Uterus (tissue), 2 donors: ENCODE measurements around the gene ZHX3.

Experiments
- CTCF ChIP-seq, 4 experiments: fragments of 200-600 bp in 2 of 4; fragments of 450-650 bp in 2 of 4; sonication (generic) in 2 of 4; IDR thresholded peaks; one replicate each; pipeline ENCODE4 v1.5.1; 2016 to 2019; ENCODE audit warnings: antibody characterized with exemption in 4 of 4, mild to moderate bottlenecking in 2 of 4, moderate library complexity in 1 of 4
- POLR2A ChIP-seq, 2 donors: fragments of 450-650 bp; IDR thresholded peaks; one replicate each; pipeline ENCODE4 v1.6.1; 2016; ENCODE audit warnings: antibody characterized with exemption in 2 of 2, mild to moderate bottlenecking in 1 of 2, moderate library complexity in 1 of 2

- no peak for TF ChIP-seq CTCF (IDR thresholded peaks at IDR 0.05)
- no peak for TF ChIP-seq POLR2A (IDR thresholded peaks at IDR 0.05)
Measured at GRCh38 chr20:41230136-41230535, 87.4 kb downstream of the ZHX3 start.
